Spleen (tissue), 7 donors: ENCODE results near the gene XPR1.

Source experiments
- CTCF ChIP-seq, 11 experiments: fragments of 200-600 bp in 7 of 11; fragments of 450-650 bp in 4 of 11; sonication (generic) in 4 of 11; IDR thresholded peaks in 8 of 11; conservative IDR thresholded peaks in 3 of 11; 1 replicate in 7 of 11; 2 replicates in 4 of 11; pipeline versions ENCODE4 v1.4.0 to v1.8.0; 2016 to 2021; ENCODE audit warnings: antibody characterized with exemption in 11 of 11, inconsistent platforms in 4 of 11, mild to moderate bottlenecking in 1 of 11
- POLR2A ChIP-seq, 3 donors: fragments of 450-650 bp; IDR thresholded peaks; one replicate each; pipeline ENCODE4 v1.5.1; 2017; ENCODE audit warnings: antibody characterized with exemption in 3 of 3, mild to moderate bottlenecking in 1 of 3
- POLR2AphosphoS5 ChIP-seq, 3 donors: sonication (generic); formaldehyde crosslinking; IDR thresholded peaks; one replicate each; pipeline ENCODE4 v1.5.1; 2017; ENCODE audit warnings: antibody characterized with exemption in 3 of 3
- donor health status: DM: no; HTN: no; CAD: no; lungs with moderate emphysema.
- donor health status: DM: no; HTN: no; CAD: no.
- donor health status: DM: no; HTN: no; CAD: no.

GRCh38 chr1:180623579-180624347 lies 8.1 kb upstream of the XPR1 start:
- no peak for TF ChIP-seq POLR2A (IDR thresholded peaks at IDR 0.05)
- no peak for TF ChIP-seq CTCF (IDR thresholded peaks at IDR 0.05 in 8 of 11, conservative IDR thresholded peaks at IDR 0.05 in 3 of 11)
- no peak for TF ChIP-seq POLR2AphosphoS5 (IDR thresholded peaks at IDR 0.05)
